ENCODE results near the gene CCDC106.

The CCDC106 gene

DNA sequence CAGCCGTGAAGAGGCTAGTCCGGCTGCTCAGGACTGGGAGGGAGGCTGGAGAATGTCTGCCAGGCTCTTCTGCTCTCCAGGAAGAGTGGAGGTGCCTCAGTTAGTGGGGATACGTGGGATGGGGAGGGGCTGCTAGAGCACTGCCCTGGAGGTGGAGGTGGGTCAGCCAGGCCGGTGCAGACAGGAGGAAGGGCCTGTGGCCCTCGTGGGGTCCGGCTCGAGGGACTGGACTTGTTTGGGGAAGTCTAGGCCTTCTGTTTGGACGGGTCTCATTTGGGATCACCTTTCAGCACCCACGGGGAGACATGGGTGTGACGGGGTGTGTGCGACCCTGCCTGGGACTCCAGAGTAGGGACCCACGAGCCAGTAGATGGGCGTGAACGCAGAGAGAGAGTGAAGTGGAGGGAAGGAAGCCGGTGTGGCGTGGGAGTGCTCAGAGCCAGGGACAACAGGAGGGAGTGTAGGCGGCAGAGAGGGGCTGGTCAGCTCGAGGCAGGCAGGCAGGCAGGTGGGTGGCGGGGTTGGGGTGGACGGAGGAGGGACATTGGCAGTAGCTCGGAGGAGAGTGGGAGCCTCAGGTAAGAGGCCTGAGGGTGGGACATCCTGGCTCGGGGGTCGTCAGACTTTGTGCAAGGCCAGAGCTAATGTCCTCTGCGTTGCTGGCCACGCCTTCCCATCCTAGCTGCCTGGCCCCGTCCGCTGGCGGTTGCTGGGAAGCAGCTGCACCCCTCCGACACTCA is 38.5 kb downstream of the CCDC106 start:
- no peak for DNase-seq

DNA sequence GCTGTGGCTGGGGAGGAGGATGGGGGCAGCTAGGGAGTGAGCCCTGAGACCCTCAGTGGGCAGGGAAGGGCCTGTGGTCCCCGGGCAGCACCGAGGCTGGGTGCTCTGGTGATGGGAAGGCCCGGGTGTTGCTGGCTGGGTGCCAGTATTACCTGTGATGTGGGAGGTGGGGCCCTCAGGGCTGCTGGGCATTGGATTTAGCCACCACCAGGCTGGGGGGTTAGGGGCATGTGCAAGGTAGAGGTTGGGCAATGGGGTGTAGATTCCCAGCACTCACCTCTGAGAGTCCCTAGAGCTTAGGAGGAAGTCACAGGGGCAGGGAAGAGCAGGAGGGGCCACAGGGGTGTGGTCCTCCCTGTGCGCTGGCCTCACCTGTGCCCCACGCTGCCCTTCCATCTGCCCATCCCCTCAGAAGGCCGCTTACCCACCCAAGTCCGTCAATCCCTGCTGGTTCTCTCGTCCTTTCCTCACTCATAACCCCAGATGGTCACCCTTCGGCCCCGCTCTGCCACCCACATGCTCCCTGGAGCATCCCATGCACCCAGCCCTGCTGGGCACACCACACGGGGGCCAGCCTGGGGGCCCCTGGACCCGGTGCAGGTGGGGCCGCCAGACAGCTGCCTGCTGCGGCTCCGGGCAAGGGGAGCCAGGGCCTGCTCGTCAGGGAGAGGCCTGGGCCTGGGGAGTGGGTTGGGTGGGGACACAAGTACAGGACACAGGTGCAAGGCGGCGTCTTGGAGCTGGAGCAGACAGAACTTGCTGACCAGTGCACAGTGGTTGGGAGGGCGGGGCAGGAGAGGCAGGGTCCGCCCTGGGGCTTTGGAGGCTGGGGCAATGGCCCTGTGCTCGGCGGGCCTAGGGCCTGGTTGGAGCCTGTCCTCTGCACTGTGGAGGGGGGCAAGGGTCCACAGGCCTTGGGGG is 39.5 kb downstream of the CCDC106 start:
- DNase-seq = no peak

DNA sequence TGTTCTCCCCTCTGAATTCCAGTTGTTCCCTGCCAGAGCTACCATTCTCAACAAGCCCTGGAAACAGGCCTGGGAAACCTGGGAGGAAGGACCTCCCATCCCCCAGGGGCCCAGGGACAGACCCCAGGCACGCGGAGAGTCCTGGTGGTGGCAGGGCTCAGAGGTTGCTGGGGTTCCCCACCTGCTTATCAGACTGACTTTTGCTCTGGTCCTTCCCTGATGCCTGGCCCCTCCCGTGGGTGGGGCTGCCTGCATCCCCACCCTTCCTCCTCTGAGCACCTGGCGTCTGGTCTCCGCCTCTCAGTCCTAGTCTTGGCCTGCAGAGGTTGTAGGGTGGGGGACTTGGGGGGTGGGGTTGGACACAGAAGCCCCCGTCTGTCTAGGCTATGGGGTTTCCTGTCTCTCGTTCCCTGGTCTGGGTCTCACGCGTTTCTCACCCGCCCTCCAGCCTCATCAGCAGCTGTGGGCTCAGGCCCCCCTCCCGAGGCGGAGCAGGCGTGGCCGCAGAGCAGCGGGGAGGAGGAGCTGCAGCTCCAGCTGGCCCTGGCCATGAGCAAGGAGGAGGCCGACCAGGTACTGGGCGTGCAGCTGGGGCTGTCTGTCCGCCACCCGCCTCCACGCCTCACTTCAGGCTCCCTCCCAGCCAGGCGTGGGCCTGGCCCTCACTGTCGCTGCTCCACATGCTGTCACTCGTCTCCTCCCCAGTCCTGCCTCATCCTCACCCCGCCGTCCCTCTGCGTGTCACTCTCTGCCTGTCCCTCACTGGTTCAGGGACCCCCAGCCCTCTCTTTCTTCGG is 40.6 kb downstream of the CCDC106 start:
- DNase-seq = peak; percentile 1

GRCh38 chr19:55689411-55690108 is 41.5 kb downstream of the CCDC106 start:
- no peak for DNase-seq

DNA sequence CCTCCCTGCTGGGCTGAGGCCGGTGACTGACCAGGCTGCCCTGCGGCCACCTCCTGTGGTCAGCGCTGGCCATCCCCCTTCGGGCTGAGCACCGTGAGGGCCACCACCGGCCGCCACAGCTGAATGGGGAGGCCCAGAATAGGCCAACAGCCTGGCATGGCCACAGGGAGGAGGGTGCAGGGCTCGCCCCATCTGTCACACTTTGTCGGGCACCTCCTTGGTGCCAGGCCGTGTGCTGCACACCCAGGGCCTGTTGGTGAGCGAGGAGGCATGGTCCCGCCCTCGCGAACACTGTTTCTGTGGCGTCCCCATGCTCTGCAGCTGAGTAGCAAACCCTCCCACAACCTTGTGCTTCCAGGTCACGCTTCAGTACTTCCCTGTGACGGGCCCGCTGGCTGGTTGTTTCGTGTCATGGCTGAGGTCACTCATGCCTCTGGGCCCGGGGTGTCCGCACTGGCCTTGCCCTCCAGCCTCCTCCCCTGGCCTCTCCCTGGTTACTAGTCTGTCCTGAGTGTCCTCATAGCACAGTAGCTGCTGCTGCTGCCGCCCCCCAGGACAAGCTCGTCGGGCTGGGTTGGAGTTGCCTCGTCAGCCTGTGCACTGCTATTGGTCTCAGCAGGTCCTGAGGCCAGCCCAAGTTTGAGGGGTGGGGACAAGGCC is 42.2 kb downstream of the CCDC106 start:
- DNase-seq = no peak

GRCh38 chr19:55690769-55691545 is 42.9 kb downstream of the CCDC106 start:
- no peak for DNase-seq

- DNase-seq = no peak
Measured at GRCh38 chr19:55691561-55692481, 43.8 kb downstream of the CCDC106 start.

DNA sequence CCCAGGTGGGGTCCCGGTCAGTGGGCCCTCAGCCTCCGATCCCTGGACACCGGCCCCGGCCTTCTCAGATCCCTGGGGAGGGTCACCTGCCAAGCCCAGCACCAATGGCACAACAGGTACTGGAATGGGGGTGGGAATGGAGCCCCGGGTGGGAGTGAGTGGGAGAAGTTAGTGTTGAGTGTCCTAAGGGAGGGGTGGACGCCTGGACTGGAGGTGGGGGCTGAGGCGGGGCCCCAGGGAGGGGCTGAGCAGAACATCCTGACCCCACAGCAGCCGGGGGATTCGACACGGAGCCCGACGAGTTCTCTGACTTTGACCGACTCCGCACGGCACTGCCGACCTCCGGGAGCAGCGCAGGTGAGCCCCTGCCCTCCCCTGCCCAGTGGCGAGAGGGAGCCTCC is 44.7 kb downstream of the CCDC106 start:
- DNase-seq = no peak

DNA sequence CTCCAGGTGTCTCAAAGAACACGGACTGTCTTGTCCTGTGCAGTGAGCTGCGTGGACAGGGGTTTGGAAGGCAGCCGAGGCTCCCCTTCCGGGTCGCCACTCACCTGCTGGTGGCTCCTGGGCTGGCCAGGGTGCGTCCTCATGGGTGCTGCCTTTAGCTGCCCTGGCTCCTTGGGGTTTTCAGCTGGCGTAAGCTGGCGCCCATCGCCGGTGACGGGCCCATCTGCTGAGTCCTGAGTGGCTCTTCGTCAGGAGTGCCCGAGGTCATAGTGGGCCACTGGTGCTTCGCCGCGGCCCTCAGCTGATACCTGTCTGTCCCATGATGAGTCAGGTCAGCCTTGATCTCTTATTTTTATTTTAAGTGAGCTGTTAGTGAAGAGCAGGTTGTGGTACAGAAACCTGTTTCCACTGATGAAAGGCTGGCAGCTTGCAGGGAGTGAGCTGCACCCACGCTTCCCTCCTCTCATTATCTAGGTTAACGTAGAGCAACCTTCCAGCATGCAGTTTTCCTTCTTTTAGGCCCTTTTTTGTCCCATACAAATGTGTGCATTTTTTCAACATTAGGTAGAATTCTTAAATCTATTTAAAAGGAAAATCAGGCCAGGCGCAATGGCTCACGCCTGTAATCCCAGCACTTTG is 45.4 kb downstream of the CCDC106 start:
- no peak for DNase-seq

- DNase-seq = no peak
Measured at GRCh38 chr19:55694241-55694655, 46.2 kb downstream of the CCDC106 start.

- DNase-seq = no peak
Measured at GRCh38 chr19:55694656-55695491, 46.9 kb downstream of the CCDC106 start.

GRCh38 chr19:55695511-55696290 is 47.7 kb downstream of the CCDC106 start:
- no peak for DNase-seq

GRCh38 chr19:55696301-55697068 is 48.5 kb downstream of the CCDC106 start:
- DNase-seq = no peak

DNA sequence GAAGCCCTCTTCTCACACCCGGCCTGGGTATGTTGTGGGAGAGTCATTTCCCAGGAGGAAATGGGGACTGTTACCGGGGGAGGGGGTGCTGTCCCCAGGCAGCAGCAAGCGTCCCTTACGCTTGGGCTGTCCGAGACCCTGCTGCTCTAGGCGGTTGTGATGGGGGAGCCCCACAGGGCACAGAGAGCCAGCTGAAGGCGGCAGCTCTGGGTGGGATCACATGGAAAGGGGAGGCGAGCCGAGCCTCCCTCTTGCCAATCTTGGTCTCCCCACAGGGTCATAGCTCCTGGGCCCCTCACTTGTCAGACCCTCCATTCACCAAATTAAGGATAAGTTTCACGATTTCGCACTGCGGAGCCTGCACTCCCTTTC is 49.0 kb downstream of the CCDC106 start:
- DNase-seq = no peak

- no peak for DNase-seq
Measured at GRCh38 chr19:55697698-55698097, 49.7 kb downstream of the CCDC106 start.

- no peak for DNase-seq
Measured at GRCh38 chr19:55698256-55698655, 50.2 kb downstream of the CCDC106 start.

- DNase-seq = no peak
Measured at GRCh38 chr19:55699221-55699620, 51.2 kb downstream of the CCDC106 start.

Data from NCI-H774 (cell line).